ENCODE results near the gene ZC3H8.
A peak's percentile ranks its signal among the peaks of the same experiment; 100 is the strongest.

Gene ZC3H8

GRCh38 chr2:112189001-112189556 lies 65.8 kb downstream of the ZC3H8 start:
- H2AFZ ChIP-seq (ENCODE audit: low read depth, low read length): no peak overlapping the region
- H3K9ac ChIP-seq (ENCODE audit: low read depth, low read length): no peak overlapping the region
- H3K4me1 ChIP-seq (ENCODE audit: insufficient read depth, low read length): peaks cover 15% of the 10 kb centered on the region
- no peaks in the 10 kb centered on the region for H3K36me3 ChIP-seq (ENCODE audit: insufficient read depth, low read length)
- H3K79me2 ChIP-seq (ENCODE audit: insufficient read depth, low read length): no peaks in the 10 kb centered on the region
- ATAC-seq (ENCODE audit: insufficient read depth, low read depth) (no peak), DNase-seq (no peak)
- no peaks in the 10 kb centered on the region for H3K9me3 ChIP-seq (ENCODE audit: insufficient read depth, low read length, severe bottlenecking)
- no peaks in the 10 kb centered on the region for H3K27me3 ChIP-seq (ENCODE audit: insufficient read depth, low read length, poor library complexity)
- H4K20me1 ChIP-seq (ENCODE audit: insufficient read depth, low read length): no peaks in the 10 kb centered on the region
- no peak for TF ChIP-seq CTCF (IDR thresholded peaks at IDR 0.05; ENCODE audit: borderline replicate concordance, extremely low read depth, low read length, poor library complexity, severe bottlenecking)
- no peak for TF ChIP-seq EZH2 (IDR thresholded peaks at IDR 0.05; ENCODE audit: borderline replicate concordance, low read depth, low read length, severe bottlenecking)
- H3K4me2 ChIP-seq (ENCODE audit: insufficient read depth, low read length): no peak overlapping the region
- no peak overlapping the region for H3K4me3 ChIP-seq (ENCODE audit: low read depth in 1 of 2, low read length in 2 of 2)
- no peak overlapping the region for H3K27ac ChIP-seq (ENCODE audit: low read length)

GRCh38 chr2:112187805-112188596 lies 66.8 kb downstream of the ZC3H8 start:
- Histone ChIP-seq H4K20me1 (ENCODE audit: insufficient read depth, low read length) (no peaks in the 10 kb centered on the region), H3K9ac (ENCODE audit: low read depth, low read length) (no peak overlapping the region; the same call in 1 of the 2 replicates), H2AFZ (ENCODE audit: low read depth, low read length) (peak overlapping the region; percentile 65; the same call in 1 of the 2 replicates), H3K4me3 (ENCODE audit: low read depth in 1 of 2, low read length in 2 of 2) (no peak overlapping the region), H3K79me2 (ENCODE audit: insufficient read depth, low read length) (no peaks in the 10 kb centered on the region), H3K4me2 (ENCODE audit: insufficient read depth, low read length) (no peak overlapping the region), H3K27me3 (ENCODE audit: insufficient read depth, low read length, poor library complexity) (no peaks in the 10 kb centered on the region), H3K36me3 (ENCODE audit: insufficient read depth, low read length) (no peaks in the 10 kb centered on the region), H3K9me3 (ENCODE audit: insufficient read depth, low read length, severe bottlenecking) (no peaks in the 10 kb centered on the region), H3K27ac (ENCODE audit: low read length) (peak overlapping the region; percentile 6), H3K4me1 (ENCODE audit: insufficient read depth, low read length) (peaks cover 26% of the 10 kb centered on the region)
- ATAC-seq (ENCODE audit: insufficient read depth, low read depth): peak; percentile 83
- no peak for TF ChIP-seq EZH2 (IDR thresholded peaks at IDR 0.05; ENCODE audit: borderline replicate concordance, low read depth, low read length, severe bottlenecking)
- no peak for TF ChIP-seq CTCF (IDR thresholded peaks at IDR 0.05; ENCODE audit: borderline replicate concordance, extremely low read depth, low read length, poor library complexity, severe bottlenecking)
- DNase-seq: peak; percentile 52

- H3K79me2 ChIP-seq (ENCODE audit: insufficient read depth, low read length): no peaks in the 10 kb centered on the region
- no peak overlapping the region for H3K4me2 ChIP-seq (ENCODE audit: insufficient read depth, low read length)
- H3K9me3 ChIP-seq (ENCODE audit: insufficient read depth, low read length, severe bottlenecking): no peaks in the 10 kb centered on the region
- H3K27me3 ChIP-seq (ENCODE audit: insufficient read depth, low read length, poor library complexity): no peaks in the 10 kb centered on the region
- no peaks in the 10 kb centered on the region for H4K20me1 ChIP-seq (ENCODE audit: insufficient read depth, low read length)
- TF ChIP-seq EZH2 (IDR thresholded peaks at IDR 0.05; ENCODE audit: borderline replicate concordance, low read depth, low read length, severe bottlenecking) (no peak), CTCF (IDR thresholded peaks at IDR 0.05; ENCODE audit: borderline replicate concordance, extremely low read depth, low read length, poor library complexity, severe bottlenecking) (no peak)
- DNase-seq (no peak), ATAC-seq (ENCODE audit: insufficient read depth, low read depth) (no peak)
- peak overlapping the region; percentile 6 for H3K27ac ChIP-seq (ENCODE audit: low read length)
- H3K4me1 ChIP-seq (ENCODE audit: insufficient read depth, low read length): peaks cover 34% of the 10 kb centered on the region
- no peak overlapping the region for H2AFZ ChIP-seq (ENCODE audit: low read depth, low read length)
- no peaks in the 10 kb centered on the region for H3K36me3 ChIP-seq (ENCODE audit: insufficient read depth, low read length)
- no peak overlapping the region for H3K4me3 ChIP-seq (ENCODE audit: low read depth in 1 of 2, low read length in 2 of 2)
- no peak overlapping the region for H3K9ac ChIP-seq (ENCODE audit: low read depth, low read length)
These were observed 67.7 kb downstream of the ZC3H8 start for GRCh38 chr2:112187046-112187715.
